GM19397 (cell line): ENCODE results near the gene NEUROG3.

Source experiments
- ATAC-seq: cut with Tn5 transposase; IDR thresholded peaks from one replicate; pipeline ENCODE4 v1.9.1; 2021; ENCODE audit warnings: mild to moderate bottlenecking, moderate library complexity; ENCODE audit not compliant: unreplicated experiment

NEUROG3 gene

DNA sequence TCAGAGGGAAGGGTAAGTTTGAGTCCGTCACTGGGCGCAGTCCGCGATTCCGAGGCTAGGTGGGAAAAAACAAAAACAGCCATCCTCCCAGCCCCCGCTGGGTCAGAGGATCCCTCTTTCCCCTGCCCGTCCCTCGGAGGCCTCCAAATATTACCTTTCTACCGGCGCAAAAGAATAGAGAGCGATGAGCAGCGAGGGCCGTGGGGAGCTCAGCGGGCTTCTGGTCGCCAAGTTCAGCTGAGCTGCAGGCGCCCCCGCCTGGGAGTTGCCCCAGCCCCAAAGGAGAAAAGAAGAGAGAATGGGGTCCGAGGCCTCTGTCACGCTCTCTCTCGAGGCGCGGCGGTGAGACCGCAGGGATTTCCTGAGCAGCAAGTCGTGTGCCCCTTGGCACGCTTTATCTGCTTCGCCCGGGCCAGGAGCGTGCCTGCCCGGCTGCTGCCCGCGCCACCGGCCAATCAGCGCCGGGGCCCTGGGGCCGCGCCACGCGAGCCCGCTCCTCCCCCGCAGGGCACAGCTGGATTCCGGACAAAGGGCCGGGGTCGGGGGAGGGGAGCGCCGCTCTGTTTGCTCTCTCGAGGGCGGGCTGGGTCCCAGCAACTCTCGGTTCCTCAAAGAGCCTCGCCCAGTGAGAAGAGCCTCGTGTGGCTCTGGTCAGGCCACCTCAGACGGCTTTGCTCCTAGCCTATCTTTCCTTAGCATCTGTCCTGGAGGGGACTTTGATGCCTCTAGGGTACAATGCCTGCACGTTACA lies at the start of gene NEUROG3:
Gene NEUROG3 (minus strand): TSS at position 367 of the 751 bp plus-strand sequence. CDS start 379 bp downstream, outside the sequence.
- ATAC-seq: peak; percentile 58

- ATAC-seq: no peak
These were observed 47.4 kb upstream of the NEUROG3 start for GRCh38 chr10:69620625-69621024.

DNA sequence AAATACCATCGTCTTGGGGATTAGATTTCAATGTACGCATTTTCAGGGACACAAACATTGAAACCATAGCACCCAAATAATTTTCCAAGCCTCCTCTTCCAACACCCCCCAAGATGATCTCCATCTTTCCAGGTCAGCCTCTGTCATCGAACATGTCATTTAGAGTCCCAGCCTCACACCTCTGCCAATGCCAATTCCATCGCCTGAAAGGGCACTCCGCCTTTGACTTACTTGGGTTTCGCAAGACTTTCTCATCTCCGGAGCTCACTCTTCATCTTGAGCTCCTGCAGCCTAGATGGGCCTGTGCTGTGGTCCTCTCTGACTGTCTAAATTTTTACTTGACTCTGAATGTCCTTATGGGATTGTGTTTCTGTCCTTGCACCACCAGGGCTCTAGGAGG lies 46.4 kb upstream of the NEUROG3 start:
- ATAC-seq: no peak

GRCh38 chr10:69618746-69619145 lies 45.5 kb upstream of the NEUROG3 start:
- ATAC-seq: no peak

DNA sequence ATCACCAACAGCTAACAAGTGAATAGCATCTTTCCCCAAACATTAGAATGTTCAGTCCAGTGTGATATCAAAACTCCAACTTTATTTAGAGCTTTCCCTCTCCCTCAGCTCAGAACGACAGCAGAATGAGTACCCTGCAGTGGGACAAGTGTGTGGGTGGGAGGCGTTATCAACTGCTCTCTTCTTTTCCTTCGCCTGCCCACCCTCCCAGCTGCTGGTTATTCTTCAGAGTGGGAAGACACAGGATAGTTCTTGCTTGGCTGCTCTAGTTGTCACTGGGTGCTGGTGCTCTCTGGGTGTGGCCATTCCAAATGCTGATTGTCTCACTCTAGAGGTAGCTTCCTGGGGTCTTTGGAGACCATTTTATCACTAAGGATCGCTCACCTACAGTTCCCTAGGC lies 43.1 kb upstream of the NEUROG3 start:
- ATAC-seq: no peak

DNA sequence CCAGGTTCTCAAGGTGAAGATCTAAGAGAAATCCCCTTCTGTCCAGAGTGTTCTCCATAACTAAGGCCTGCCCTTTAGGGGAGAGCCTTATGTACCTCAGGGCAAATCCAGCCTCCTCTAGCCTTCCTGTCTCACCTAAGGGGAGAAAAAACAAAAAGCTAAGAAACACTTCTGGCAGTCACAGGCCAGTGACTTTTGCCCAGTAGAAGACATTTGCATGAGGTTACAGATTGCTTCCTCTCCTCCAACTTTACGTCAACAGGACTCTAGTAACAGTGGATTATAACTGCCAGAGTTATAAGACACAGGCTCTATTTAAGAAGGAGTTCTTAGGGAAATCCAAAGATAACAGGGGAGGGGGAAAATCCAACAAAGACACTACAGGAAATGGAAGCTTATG lies 40.9 kb upstream of the NEUROG3 start:
- ATAC-seq: no peak

GRCh38 chr10:69612760-69613159 lies 39.5 kb upstream of the NEUROG3 start:
- no peak for ATAC-seq

DNA sequence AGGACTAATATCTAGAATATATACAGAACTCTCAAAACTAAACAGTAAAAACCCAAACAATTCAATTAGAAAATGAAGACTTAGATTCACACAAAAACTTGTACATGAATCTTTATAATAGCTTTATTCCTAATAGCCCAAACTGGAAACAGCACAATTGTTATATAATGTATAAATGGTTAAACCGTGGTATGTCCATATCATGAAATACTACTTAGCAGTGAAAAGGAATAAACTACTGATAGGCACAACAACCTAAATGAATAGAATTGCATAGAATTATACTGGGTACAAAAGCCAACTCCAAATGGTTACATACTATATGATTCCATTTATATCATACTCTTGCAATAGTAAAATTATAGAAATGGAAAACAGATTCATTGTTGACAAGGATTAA lies 35.9 kb upstream of the NEUROG3 start:
- ATAC-seq: no peak

- ATAC-seq: no peak
These were observed 27.6 kb upstream of the NEUROG3 start for GRCh38 chr10:69600761-69601330.

DNA sequence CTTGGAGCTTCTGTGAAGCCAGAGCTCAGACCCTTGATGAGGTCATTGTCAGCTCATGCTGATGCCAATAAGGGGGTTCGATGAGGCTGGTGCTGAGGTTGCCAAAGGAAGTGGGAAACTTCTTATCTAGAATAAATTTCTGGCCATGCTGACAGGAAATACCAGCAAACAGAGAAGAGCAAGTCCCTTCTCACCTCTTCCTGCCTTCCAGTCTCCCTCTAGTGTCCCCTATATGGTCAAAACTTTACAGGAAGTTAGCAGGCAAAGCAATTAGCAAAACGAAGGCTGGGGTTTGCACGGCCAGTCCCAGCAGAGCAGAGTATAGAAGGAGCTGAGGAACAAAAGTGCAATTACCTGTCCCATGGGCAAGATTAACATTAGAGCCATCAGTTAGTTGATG lies 15.1 kb upstream of the NEUROG3 start:
- ATAC-seq: no peak

DNA sequence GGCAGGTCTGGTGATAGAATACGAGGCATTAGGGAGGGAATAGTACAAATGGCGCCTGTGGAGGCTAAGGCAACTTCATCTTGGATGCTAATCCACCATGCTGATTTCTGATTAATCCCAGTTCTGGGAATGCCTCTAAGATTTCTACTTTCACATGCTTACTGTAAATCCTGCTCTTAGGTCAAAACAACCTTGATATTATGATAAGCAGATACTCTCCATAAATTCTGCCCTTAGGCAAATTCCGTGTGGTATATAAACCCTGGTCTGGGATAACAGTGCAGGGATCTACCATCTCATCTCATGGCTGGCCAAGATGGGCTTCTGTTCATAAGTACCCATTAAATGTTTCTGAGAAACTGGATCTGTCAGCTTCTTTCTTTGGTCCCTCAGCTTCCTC lies 11.4 kb upstream of the NEUROG3 start:
- ATAC-seq: no peak

GRCh38 chr10:69583106-69583505 lies 9.9 kb upstream of the NEUROG3 start:
- no peak for ATAC-seq

DNA sequence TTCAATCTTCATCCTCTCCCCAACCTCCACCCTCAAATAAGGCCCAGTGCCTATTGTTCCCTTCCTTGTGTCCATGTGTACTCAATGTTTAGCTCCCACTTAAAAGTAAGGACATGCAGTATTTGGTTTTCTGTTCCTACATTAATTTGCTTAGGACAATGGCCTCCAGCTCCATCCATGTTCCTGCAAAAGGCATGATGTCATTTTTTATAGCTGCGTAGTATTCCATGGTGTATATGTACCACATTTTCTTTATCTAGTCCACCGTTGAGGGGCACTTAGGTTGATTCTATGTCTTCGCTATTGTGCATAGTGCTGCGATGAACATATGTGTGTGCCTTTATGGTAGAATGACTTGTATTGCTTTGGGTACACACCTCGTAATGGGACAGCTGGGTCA lies 7.2 kb upstream of the NEUROG3 start:
- ATAC-seq: no peak

GRCh38 chr10:69579464-69580060 lies 6.3 kb upstream of the NEUROG3 start:
- no peak for ATAC-seq

DNA sequence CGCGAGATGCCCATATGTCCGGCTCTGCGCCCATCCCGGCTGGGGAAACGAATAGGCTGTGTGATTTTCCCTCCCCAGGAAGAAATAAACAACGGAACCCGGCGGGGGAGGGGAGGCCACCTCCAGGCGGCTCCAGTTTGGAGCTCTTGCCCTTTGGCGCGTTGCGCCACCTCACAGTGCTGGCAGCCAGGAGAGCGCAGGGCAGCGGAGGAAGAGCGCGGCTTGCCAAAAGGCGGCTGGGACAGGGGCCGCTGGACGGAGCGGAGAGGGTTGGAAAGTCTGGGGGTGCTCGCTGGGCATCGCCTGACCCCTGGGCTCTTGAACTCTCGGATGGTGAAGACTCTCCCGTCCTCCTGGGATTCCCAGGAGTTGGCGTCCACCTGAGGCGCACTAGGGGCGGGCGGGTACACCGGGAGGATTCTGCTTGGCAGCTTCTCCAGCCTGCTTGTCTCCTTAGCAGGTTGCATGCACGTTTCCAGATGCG lies 5.3 kb upstream of the NEUROG3 start:
- ATAC-seq: no peak

GRCh38 chr10:69577268-69578232 lies 4.3 kb upstream of the NEUROG3 start:
- no peak for ATAC-seq

DNA sequence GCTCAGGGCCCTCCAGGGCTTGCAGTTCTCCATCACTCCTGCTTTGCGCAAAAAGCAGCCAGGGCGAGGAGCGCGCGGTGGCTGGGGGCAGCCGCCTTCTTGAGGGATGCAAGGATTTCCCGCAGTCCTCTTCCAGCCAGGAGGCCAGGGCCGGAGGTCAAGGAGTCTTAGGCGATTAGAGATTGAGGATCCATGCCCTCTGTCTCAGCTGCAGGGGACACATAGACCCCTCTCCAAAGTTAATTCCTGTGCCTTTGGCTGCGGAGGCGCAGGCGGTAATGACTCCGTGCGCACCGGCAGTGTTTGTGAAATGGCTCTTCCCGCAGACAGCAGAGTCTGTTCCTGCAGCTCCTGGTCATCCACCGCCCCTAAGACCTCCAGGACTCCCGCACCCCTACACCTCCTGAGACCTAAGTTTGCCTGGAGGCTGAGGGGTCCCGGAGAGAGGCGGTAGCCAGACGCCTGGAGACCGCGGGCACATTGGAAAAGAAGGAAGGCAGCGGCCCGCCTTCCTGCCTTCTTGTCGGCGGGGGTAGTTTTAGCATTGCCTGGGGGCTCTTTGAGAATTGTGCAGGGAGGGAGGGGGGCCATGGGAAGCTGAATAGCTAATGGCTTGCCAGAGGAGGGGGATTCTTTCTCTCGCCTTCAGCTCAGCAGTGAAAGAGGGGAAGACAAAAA lies 3.3 kb upstream of the NEUROG3 start:
- no peak for ATAC-seq

- no peak for ATAC-seq
These were observed 2.0 kb upstream of the NEUROG3 start for GRCh38 chr10:69575164-69575722.

- ATAC-seq: no peak
These were observed 1.4 kb upstream of the NEUROG3 start for GRCh38 chr10:69574571-69574978.
